ENCODE results near the gene KBTBD6. TPM values are rescaled to one million over a fixed set of nuclear protein-coding genes. Genes with fewer than 3 reads are reported as not detected.

Gene KBTBD6
- total and polyA plus RNA-seq, 2 of the 8 experiments (the other 6 are each of a cell fraction or from before 2014, with no cell fraction given) = 4.5 to 11.3 TPM

DNA sequence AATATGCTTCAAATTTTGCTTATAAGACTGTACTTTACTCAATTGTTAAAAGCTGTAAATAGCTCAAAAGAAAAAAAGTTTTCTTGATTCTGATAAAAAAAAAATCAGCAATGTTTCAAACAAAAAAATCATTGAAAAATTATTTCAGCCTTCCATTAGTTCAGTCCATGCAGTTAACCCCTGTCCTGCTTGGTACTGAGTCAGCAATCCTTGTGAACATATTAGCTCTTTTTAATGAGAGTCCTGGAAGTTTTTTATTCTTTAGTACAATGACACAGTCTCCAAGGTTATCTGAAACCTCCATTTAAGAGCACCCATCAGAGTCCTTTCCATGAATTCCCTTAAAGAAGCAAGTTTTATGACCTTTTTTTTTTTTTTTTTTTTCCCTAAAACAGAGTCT lies 21.4 kb upstream of the KBTBD6 start:
- Histone ChIP-seq H3K4me2 (ENCODE audit: insufficient read depth in 1 of 2, low read depth in 2 of 2, low read length in 2 of 2) (no peak overlapping the region), H3K27ac (ENCODE audit: low read depth, low read length) (no peak overlapping the region), H2AK5ac (ENCODE audit: low read depth, low read length) (no peak overlapping the region), H2AFZ (ENCODE audit: low read length) (no peak overlapping the region), H3K14ac (ENCODE audit: insufficient read length) (no peak overlapping the region), H3K4me1 (replicated peaks in 1 of 4; ENCODE audit: control insufficient read depth in 3 of 4, insufficient read depth in 4 of 4, low read length in 3 of 4) (peaks cover 0 to 12% (median under 1%) of the 10 kb centered on the region in 4 experiments; a peak in 3 of 7 replicates), H3K4ac (replicated peaks; ENCODE audit: insufficient read length, low read depth, low read length) (no peak overlapping the region), H3K9ac (replicated peaks in 1 of 4; ENCODE audit: extremely low read depth in 1 of 4, low read depth in 3 of 4, low read length in 3 of 4) (no peak overlapping the region), H3K23ac (ENCODE audit: insufficient read length) (no peak overlapping the region), H4K20me1 (replicated peaks in 1 of 2; ENCODE audit: control insufficient read depth in 1 of 2, insufficient read depth in 2 of 2, low read length in 2 of 2) (no peaks in the 10 kb centered on the region), H3K56ac (replicated peaks; ENCODE audit: insufficient read length, low read depth, low read length) (no peak overlapping the region), H3K36me3 (ENCODE audit: control insufficient read depth in 2 of 4, insufficient read depth in 4 of 4, low read length in 3 of 4) (peaks cover 0 to 13% (median 2%) of the 10 kb centered on the region in 4 experiments; a peak in 4 of 8 replicates), H2BK12ac (ENCODE audit: low read depth, low read length) (no peak overlapping the region), H3K9me3 (ENCODE audit: insufficient read depth in 2 of 2, low read depth in 1 of 2, low read length in 1 of 2) (peaks cover 15 to 20% of the 10 kb centered on the region in 2 experiments), H3K79me1 (ENCODE audit: low read depth, low read length) (no peaks in the 10 kb centered on the region), H3K79me2 (ENCODE audit: control insufficient read depth in 1 of 2, insufficient read depth in 2 of 2, low read length in 2 of 2) (no peaks in the 10 kb centered on the region), H4K8ac (ENCODE audit: extremely low read depth, insufficient read depth, low read length) (no peak overlapping the region), H2BK5ac (ENCODE audit: low read depth, low read length) (no peak overlapping the region), H3K23me2 (ENCODE audit: low read depth, low read length) (no peaks in the 10 kb centered on the region), H4K5ac (ENCODE audit: insufficient read length, low read depth, low read length) (no peak overlapping the region), H3K27me3 (replicated peaks in 1 of 4; ENCODE audit: control insufficient read depth in 3 of 4, extremely low read depth in 1 of 4, insufficient read depth in 3 of 4, low read length in 3 of 4) (no peaks in the 10 kb centered on the region), H3K4me3 (ENCODE audit: extremely low read depth in 1 of 4, insufficient read depth in 2 of 4, low read depth in 3 of 4, low read length in 4 of 4) (no peak overlapping the region), H2BK120ac (replicated peaks; ENCODE audit: low read depth, low read length) (no peak overlapping the region), H4K91ac (replicated peaks; ENCODE audit: insufficient read length, low read length) (no peak overlapping the region), H3K18ac (ENCODE audit: extremely low read depth, low read length) (no peak overlapping the region), H2BK15ac (ENCODE audit: low read length) (no peak overlapping the region), H2BK20ac (ENCODE audit: low read length) (no peak overlapping the region)
- DNase-seq (ENCODE audit: low read depth in 1 of 2, low spot score in 2 of 2) (no peak), FAIRE-seq (no peak)
- ChIA-PET POLR2A (ENCODE audit: partially characterized antibody) (interaction anchor here (0.6 kb wide), 1 partner anchor 75 kb away, joined by 4 read pairs; no protein-coding TSS in a partner anchor), CTCF (ENCODE audit: partially characterized antibody) (interaction anchor here (0.6 to 0.9 kb wide), 3 partner anchors 36 to 52 kb away, joined by 3 read pairs; no protein-coding TSS in a partner anchor)
- TF ChIP-seq JUN (IDR thresholded peaks at IDR 0.05; ENCODE audit: low read depth, low read length) (no peak), SP4 (IDR thresholded peaks at IDR 0.05; ENCODE audit: low read length) (no peak)
- TF ChIP-seq, protein P1, sequence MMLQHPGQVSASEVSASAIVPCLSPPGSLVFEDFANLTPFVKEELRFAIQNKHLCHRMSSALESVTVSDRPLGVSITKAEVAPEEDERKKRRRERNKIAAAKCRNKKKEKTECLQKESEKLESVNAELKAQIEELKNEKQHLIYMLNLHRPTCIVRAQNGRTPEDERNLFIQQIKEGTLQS (IDR thresholded peaks at IDR 0.05; ENCODE audit: insufficient read depth, low read depth, low read length) = no peak
- TF ChIP-seq, protein P2, sequence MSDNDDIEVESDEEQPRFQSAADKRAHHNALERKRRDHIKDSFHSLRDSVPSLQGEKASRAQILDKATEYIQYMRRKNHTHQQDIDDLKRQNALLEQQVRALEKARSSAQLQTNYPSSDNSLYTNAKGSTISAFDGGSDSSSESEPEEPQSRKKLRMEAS (IDR thresholded peaks at IDR 0.05) = no peak
- TF ChIP-seq, protein P3, sequence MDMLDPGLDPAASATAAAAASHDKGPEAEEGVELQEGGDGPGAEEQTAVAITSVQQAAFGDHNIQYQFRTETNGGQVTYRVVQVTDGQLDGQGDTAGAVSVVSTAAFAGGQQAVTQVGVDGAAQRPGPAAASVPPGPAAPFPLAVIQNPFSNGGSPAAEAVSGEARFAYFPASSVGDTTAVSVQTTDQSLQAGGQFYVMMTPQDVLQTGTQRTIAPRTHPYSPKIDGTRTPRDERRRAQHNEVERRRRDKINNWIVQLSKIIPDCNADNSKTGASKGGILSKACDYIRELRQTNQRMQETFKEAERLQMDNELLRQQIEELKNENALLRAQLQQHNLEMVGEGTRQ (IDR thresholded peaks at IDR 0.05; ENCODE audit: low read length) = no peak

Data from H1 (cell line).